Mammary epithelial cell (primary cell): ENCODE results near the gene BLOC1S4.

Source experiments
- EZH2 ChIP-seq: IDR thresholded peaks from 2 replicates; pipeline ENCODE4 v1.6.1; 2012; ENCODE audit warnings: low read length, inconsistent platforms, borderline replicate concordance
- TF ChIP-seq, protein P1 (sequence below), 2 donors: IDR thresholded peaks in 1 of 2; conservative IDR thresholded peaks in 1 of 2; 2 replicates each; pipeline ENCODE4 v1.5.1; 2011 to 2012; ENCODE audit warnings: inconsistent platforms in 2 of 2, low read length in 2 of 2, mild to moderate bottlenecking in 2 of 2, control low read depth in 1 of 2, low read depth in 1 of 2; ENCODE audit not compliant: insufficient read depth in 1 of 2; ENCODE audit errors: extremely low read depth in 1 of 2

GRCh38 chr4:6760865-6761264 lies 44.9 kb downstream of the BLOC1S4 start:
- TF ChIP-seq, protein P1, sequence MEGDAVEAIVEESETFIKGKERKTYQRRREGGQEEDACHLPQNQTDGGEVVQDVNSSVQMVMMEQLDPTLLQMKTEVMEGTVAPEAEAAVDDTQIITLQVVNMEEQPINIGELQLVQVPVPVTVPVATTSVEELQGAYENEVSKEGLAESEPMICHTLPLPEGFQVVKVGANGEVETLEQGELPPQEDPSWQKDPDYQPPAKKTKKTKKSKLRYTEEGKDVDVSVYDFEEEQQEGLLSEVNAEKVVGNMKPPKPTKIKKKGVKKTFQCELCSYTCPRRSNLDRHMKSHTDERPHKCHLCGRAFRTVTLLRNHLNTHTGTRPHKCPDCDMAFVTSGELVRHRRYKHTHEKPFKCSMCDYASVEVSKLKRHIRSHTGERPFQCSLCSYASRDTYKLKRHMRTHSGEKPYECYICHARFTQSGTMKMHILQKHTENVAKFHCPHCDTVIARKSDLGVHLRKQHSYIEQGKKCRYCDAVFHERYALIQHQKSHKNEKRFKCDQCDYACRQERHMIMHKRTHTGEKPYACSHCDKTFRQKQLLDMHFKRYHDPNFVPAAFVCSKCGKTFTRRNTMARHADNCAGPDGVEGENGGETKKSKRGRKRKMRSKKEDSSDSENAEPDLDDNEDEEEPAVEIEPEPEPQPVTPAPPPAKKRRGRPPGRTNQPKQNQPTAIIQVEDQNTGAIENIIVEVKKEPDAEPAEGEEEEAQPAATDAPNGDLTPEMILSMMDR (conservative IDR thresholded peaks at IDR 0.05 in 1 of 2, IDR thresholded peaks at IDR 0.05 in 1 of 2; ENCODE audit: extremely low read depth in 1 of 2, insufficient read depth in 1 of 2, low read depth in 1 of 2, low read length in 2 of 2): no peak
- no peak for TF ChIP-seq EZH2
